DOHH2 (cell line): ENCODE measurements around the gene ZNF587.

ENCODE experiments used
- H3F3A ChIP-seq: fragments of 200-600 bp; sonication (generic), shearing (Covaris generic); 2 replicates; pipeline ENCODE4 v1.6.0; 2016; ENCODE audit warnings: antibody characterized with exemption, mild to moderate bottlenecking; ENCODE audit not compliant: control insufficient read depth, insufficient read depth
- H3K27ac ChIP-seq: fragments of 200-600 bp; sonication (generic); 2 replicates; pipeline ENCODE4 v1.5.1; 2014; ENCODE audit warnings: low read depth, mild to moderate bottlenecking, low read length, moderate library complexity
- H3K27me3 ChIP-seq: fragments of 200-600 bp; sonication (generic); 2 replicates; pipeline ENCODE4 v1.6.1; 2014; ENCODE audit warnings: mild to moderate bottlenecking, low read length, mixed read lengths; ENCODE audit not compliant: control insufficient read depth
- H3K36me3 ChIP-seq: fragments of 200-600 bp; sonication (generic); 2 replicates; pipeline ENCODE4 v1.6.1; 2014; ENCODE audit warnings: mild to moderate bottlenecking, low read length, moderate library complexity, mixed read lengths; ENCODE audit not compliant: control insufficient read depth
- H3K4me1 ChIP-seq: fragments of 200-600 bp; sonication (generic); 2 replicates; pipeline ENCODE4 v1.6.1; 2014; ENCODE audit warnings: mild to moderate bottlenecking, low read length, mixed read lengths; ENCODE audit not compliant: control insufficient read depth
- H3K4me2 ChIP-seq: fragments of 200-600 bp; sonication (generic); 2 replicates; pipeline ENCODE4 v1.6.0; 2014; ENCODE audit warnings: mild to moderate bottlenecking, low read length, moderate library complexity
- H3K4me3 ChIP-seq: fragments of 200-600 bp; sonication (generic); 2 replicates; pipeline ENCODE4 v1.5.1; 2014; ENCODE audit warnings: mild to moderate bottlenecking, low read length, mixed read lengths
- H3K79me2 ChIP-seq: fragments of 200-600 bp; sonication (generic); 2 replicates; pipeline ENCODE4 v1.6.1; 2014; ENCODE audit warnings: mild to moderate bottlenecking, low read length, mixed read lengths; ENCODE audit not compliant: control insufficient read depth
- H3K9me2 ChIP-seq: fragments of 200-600 bp; sonication (generic); replicated peaks from 2 replicates; pipeline ENCODE4 v1.6.1; 2014; ENCODE audit warnings: mild to moderate bottlenecking, low read length, mixed read lengths; ENCODE audit not compliant: control insufficient read depth
- H3K9me3 ChIP-seq: fragments of 200-600 bp; sonication (generic); 2 replicates; pipeline ENCODE4 v1.6.1; 2014; ENCODE audit warnings: antibody characterized with exemption, low read length, mixed read lengths; ENCODE audit not compliant: control insufficient read depth, insufficient read depth
- H4K20me1 ChIP-seq: fragments of 200-600 bp; sonication (generic); 2 replicates; pipeline ENCODE4 v1.6.0; 2014; ENCODE audit warnings: low read depth, mild to moderate bottlenecking, antibody characterized with exemption, low read length, moderate library complexity; ENCODE audit not compliant: control insufficient read depth, insufficient read depth
- EZH2phosphoT487 ChIP-seq: fragments of 200-600 bp; sonication (generic); IDR thresholded peaks from 2 replicates; pipeline ENCODE4 v1.6.1; 2017; ENCODE audit warnings: borderline replicate concordance, mild to moderate bottlenecking, antibody characterized with exemption, low read length, moderate library complexity, mixed read lengths

Gene ZNF587

GRCh38 chr19:57914531-57914930 lies 64.9 kb downstream of the ZNF587 start:
- no peak overlapping the region for H3K4me2 ChIP-seq
- no peaks in the 10 kb centered on the region for H3F3A ChIP-seq
- no peak for TF ChIP-seq EZH2phosphoT487
- H3K9me3 ChIP-seq = peaks cover 19% of the 10 kb centered on the region
- H3K79me2 ChIP-seq = no peaks in the 10 kb centered on the region; the same call in 1 of the 2 replicates
- no peak overlapping the region for H3K4me3 ChIP-seq
- H4K20me1 ChIP-seq = no peaks in the 10 kb centered on the region
- H3K27ac ChIP-seq = no peak overlapping the region
- H3K36me3 ChIP-seq = peaks cover 15% of the 10 kb centered on the region
- peaks cover 7% of the 10 kb centered on the region for H3K4me1 ChIP-seq
- H3K27me3 ChIP-seq = no peaks in the 10 kb centered on the region
- H3K9me2 ChIP-seq = no peaks in the 10 kb centered on the region
